OCI-LY1 (cell line): ENCODE results near the gene GDF7.

Experiments
- EZH2 ChIP-seq: fragments of 200-600 bp; sonication (generic), shearing (Covaris generic); IDR thresholded peaks from 2 replicates; pipeline ENCODE4 v1.8.0; 2017; ENCODE audit warnings: borderline replicate concordance, mixed run types, mild to moderate bottlenecking, antibody characterized with exemption, low read length, moderate library complexity, mixed read lengths
- TF ChIP-seq, protein P1 (sequence below): fragments of 200-600 bp; sonication (generic), shearing (Covaris generic); IDR thresholded peaks from 2 replicates; pipeline ENCODE4 v1.5.1; 2017; ENCODE audit warnings: mild to moderate bottlenecking, antibody characterized with exemption, low read length, moderate library complexity, mixed read lengths

DNA sequence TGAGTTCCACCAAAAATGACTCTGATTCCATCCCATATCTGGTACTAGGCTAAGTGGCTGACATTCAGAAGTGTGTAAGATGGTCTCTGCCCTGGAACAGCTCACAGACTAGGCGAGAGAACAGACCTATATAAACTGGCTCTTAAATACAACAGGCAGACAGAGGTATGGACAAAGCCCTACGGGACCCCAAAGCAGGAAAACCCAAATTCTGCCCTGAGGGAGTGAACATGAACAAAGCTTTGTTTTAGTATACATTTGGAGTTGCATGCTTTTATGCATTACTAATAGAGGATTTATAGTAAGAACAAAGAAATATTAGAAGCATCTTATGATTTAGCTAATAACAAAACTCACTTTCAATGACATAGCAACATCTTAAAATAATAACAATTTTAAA is 25.1 kb downstream of the GDF7 start:
- TF ChIP-seq, protein P1, sequence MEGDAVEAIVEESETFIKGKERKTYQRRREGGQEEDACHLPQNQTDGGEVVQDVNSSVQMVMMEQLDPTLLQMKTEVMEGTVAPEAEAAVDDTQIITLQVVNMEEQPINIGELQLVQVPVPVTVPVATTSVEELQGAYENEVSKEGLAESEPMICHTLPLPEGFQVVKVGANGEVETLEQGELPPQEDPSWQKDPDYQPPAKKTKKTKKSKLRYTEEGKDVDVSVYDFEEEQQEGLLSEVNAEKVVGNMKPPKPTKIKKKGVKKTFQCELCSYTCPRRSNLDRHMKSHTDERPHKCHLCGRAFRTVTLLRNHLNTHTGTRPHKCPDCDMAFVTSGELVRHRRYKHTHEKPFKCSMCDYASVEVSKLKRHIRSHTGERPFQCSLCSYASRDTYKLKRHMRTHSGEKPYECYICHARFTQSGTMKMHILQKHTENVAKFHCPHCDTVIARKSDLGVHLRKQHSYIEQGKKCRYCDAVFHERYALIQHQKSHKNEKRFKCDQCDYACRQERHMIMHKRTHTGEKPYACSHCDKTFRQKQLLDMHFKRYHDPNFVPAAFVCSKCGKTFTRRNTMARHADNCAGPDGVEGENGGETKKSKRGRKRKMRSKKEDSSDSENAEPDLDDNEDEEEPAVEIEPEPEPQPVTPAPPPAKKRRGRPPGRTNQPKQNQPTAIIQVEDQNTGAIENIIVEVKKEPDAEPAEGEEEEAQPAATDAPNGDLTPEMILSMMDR: no peak
- no peak for TF ChIP-seq EZH2
